GM23338 (cell line): ENCODE measurements around the gene CTTN.
"Not testable (repeated sequence)": the region's sequence is repeated elsewhere in the genome, so short reads cannot be mapped to it uniquely, and the experiment has no call there.

ENCODE experiments used
- EZH2phosphoT487 ChIP-seq: fragments of 200-600 bp; sonication (generic); IDR thresholded peaks from one replicate; pipeline ENCODE4 v1.8.1; 2018; ENCODE audit warnings: antibody characterized with exemption; ENCODE audit not compliant: unreplicated experiment
- ZNF114 ChIP-seq: fragments of 250-450 bp; sonication (Bioruptor Pico); IDR thresholded peaks from 2 replicates; pipeline ENCODE4 v1.5.0; 2020; ENCODE audit warnings: mild to moderate bottlenecking, moderate library complexity
- TF ChIP-seq, protein P1 (sequence below), 2 experiments: fragments of 200-600 bp in 1 of 2; sonication (generic) in 1 of 2; conservative IDR thresholded peaks; 2 replicates each; pipeline versions ENCODE4 v1.5.1 to v1.6.1; 2016 to 2017; ENCODE audit warnings: antibody characterized with exemption in 2 of 2, low read depth in 2 of 2, mild to moderate bottlenecking in 2 of 2, moderate library complexity in 1 of 2

DNA sequence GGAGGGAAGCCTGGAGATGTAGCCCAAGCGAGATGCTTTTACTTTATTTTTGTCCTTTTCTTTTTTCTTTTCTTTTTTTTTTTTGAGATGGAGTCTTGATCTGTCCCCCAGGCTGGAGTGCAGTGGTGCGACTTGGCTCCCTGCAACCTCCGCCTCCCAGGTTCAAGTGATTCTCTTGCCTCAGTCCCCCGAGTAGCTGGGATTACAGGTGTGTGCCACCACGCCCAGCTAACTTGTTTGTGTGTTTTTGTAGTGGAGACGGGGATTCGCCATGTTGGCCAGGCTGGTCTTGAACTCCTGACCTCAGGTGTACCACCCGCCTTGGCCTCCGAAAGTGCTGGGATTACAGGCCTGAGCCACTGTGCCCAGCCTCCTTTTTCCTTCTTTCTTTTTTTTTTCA is 56.5 kb downstream of the CTTN start:
- not testable (repeated sequence) for TF ChIP-seq EZH2phosphoT487, ZNF114
- TF ChIP-seq, protein P1, sequence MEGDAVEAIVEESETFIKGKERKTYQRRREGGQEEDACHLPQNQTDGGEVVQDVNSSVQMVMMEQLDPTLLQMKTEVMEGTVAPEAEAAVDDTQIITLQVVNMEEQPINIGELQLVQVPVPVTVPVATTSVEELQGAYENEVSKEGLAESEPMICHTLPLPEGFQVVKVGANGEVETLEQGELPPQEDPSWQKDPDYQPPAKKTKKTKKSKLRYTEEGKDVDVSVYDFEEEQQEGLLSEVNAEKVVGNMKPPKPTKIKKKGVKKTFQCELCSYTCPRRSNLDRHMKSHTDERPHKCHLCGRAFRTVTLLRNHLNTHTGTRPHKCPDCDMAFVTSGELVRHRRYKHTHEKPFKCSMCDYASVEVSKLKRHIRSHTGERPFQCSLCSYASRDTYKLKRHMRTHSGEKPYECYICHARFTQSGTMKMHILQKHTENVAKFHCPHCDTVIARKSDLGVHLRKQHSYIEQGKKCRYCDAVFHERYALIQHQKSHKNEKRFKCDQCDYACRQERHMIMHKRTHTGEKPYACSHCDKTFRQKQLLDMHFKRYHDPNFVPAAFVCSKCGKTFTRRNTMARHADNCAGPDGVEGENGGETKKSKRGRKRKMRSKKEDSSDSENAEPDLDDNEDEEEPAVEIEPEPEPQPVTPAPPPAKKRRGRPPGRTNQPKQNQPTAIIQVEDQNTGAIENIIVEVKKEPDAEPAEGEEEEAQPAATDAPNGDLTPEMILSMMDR (conservative IDR thresholded peaks at IDR 0.05; ENCODE audit: low read depth in 2 of 2), result not testable (repeated sequence)
